ENCODE results near the gene LOXHD1. TPM values are rescaled to one million over a fixed set of nuclear protein-coding genes. Genes with fewer than 3 reads are reported as not detected.

LOXHD1 gene
- total and polyA plus RNA-seq, 10 of the 15 experiments (the other 5 are each of a cell fraction or from before 2014, with no cell fraction given): not detected

- no TSS peak for BruUV-seq (replicated peaks)
- no peak overlapping the region for H3K9ac ChIP-seq (ENCODE audit: control insufficient read depth, insufficient read depth, low read length)
- no peaks in the 10 kb centered on the region for H3K79me2 ChIP-seq (ENCODE audit: control insufficient read depth, insufficient read depth, low read length)
- no peak for FAIRE-seq
- no peak overlapping the region for H2AFZ ChIP-seq (ENCODE audit: control insufficient read depth, low read depth, low read length)
- RAD21 ChIA-PET (ENCODE audit: unreplicated experiment): no interaction called here
- POLR2A ChIA-PET: no interaction called here
- H3K27me3 ChIP-seq (replicated peaks in 1 of 2; ENCODE audit: control insufficient read depth in 2 of 2, insufficient read depth in 2 of 2, low read length in 1 of 2): peaks cover 0 to 3% of the 10 kb centered on the region in 2 experiments; a peak in 2 of 4 replicates
- SMC1A ChIA-PET (ENCODE audit: uncharacterized antibody, unreplicated experiment): no interaction called here
- intact Hi-C loops (cut with micrococcal nuclease; ENCODE audit: unreplicated experiment): loop anchor here (10.0 kb wide), 1 partner anchor 310 kb away; a partner anchor contains a TSS
- H3K9me3 ChIP-seq (replicated peaks; ENCODE audit: control insufficient read depth, insufficient read depth, low read length): peaks cover 2% of the 10 kb centered on the region; the same call in 1 of the 3 replicates
- no peak overlapping the region for H3K27ac ChIP-seq (ENCODE audit: control insufficient read depth, insufficient read depth)
- ATAC-seq: no peak
- no peak overlapping the region for H3K4me2 ChIP-seq (ENCODE audit: control insufficient read depth, insufficient read depth)
- no peaks in the 10 kb centered on the region for H3K36me3 ChIP-seq (ENCODE audit: control insufficient read depth in 2 of 2, insufficient read depth in 2 of 2, low read length in 1 of 2)
- in situ Hi-C loops (cut with MboI): loop anchor here (10.0 kb wide), 2 partner anchors 200 to 340 kb away; no protein-coding TSS in a partner anchor
- H4K20me1 ChIP-seq (ENCODE audit: control insufficient read depth, insufficient read depth): no peaks in the 10 kb centered on the region; the same call in 1 of the 2 replicates
- no peak for TF ChIP-seq KLF5 (IDR thresholded peaks at IDR 0.05; ENCODE audit: partially characterized antibody)
- 12% methylated on average over 13 of the region's 16 CpGs for WGBS (ENCODE audit: insufficient coverage, insufficient replicate concordance, low lambda C conversion rate, missing lambda C conversion rate)
- H3K4me3 ChIP-seq: no peak overlapping the region
- DNase-seq (ENCODE audit: low read depth, low spot score): no peak
- H3K4me1 ChIP-seq (ENCODE audit: control insufficient read depth, insufficient read depth, low read length): no peaks in the 10 kb centered on the region
- CTCF ChIA-PET: no interaction called here
Observed at GRCh38 chr18:46484971-46485370, 172.0 kb downstream of the LOXHD1 start.

DNA sequence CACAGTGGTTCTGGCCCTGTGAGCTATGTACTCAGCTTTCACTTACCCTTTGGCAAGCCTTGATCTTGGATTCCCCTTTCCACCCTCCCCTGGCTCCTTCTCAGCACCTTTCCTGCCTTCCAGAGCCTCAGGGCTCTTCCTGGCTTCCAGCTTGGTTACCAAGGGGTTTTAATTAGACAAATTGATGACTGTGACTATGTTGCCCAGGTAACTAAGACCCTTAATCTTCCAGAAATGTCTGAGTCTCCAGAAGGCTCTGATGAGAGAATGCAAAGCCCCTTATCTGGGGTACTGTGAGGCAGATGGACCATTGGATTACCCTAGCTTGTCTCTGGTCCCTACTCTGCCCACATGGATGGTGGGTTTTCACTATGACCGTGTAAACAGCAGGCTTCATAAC lies 174.2 kb downstream of the LOXHD1 start:
- Histone ChIP-seq H3K27me3 (replicated peaks in 1 of 2; ENCODE audit: control insufficient read depth in 2 of 2, insufficient read depth in 2 of 2, low read length in 1 of 2) (peaks cover 0 to 3% of the 10 kb centered on the region in 2 experiments; a peak in 2 of 4 replicates), H2AFZ (ENCODE audit: control insufficient read depth, low read depth, low read length) (no peak overlapping the region), H3K9ac (ENCODE audit: control insufficient read depth, insufficient read depth, low read length) (no peak overlapping the region), H3K79me2 (ENCODE audit: control insufficient read depth, insufficient read depth, low read length) (no peaks in the 10 kb centered on the region), H4K20me1 (ENCODE audit: control insufficient read depth, insufficient read depth) (no peaks in the 10 kb centered on the region; the same call in 1 of the 2 replicates), H3K9me3 (replicated peaks; ENCODE audit: control insufficient read depth, insufficient read depth, low read length) (peaks cover 2% of the 10 kb centered on the region; the same call in 1 of the 3 replicates), H3K36me3 (ENCODE audit: control insufficient read depth in 2 of 2, insufficient read depth in 2 of 2, low read length in 1 of 2) (no peaks in the 10 kb centered on the region), H3K4me2 (ENCODE audit: control insufficient read depth, insufficient read depth) (no peak overlapping the region), H3K4me1 (ENCODE audit: control insufficient read depth, insufficient read depth, low read length) (no peaks in the 10 kb centered on the region), H3K27ac (ENCODE audit: control insufficient read depth, insufficient read depth) (no peak overlapping the region), H3K4me3 (no peak overlapping the region)
- intact Hi-C loops (cut with micrococcal nuclease; ENCODE audit: unreplicated experiment): loop anchor here (10.0 kb wide), 1 partner anchor 308 kb away; a partner anchor contains a TSS
- DNase-seq (ENCODE audit: low read depth, low spot score) (no peak), ATAC-seq (no peak), FAIRE-seq (no peak)
- ChIA-PET RAD21 (ENCODE audit: unreplicated experiment) (interaction anchor here (0.6 to 3.3 kb wide), 4 partner anchors 88 to 322 kb away, joined by 3 to 11 read pairs (median 4); no protein-coding TSS in a partner anchor), CTCF (interaction anchor here (1.6 to 2.8 kb wide), 4 partner anchors 90 to 317 kb away, joined by 3 to 27 read pairs (median 6); a partner anchor contains a TSS), SMC1A (ENCODE audit: uncharacterized antibody, unreplicated experiment) (interaction anchor here (1.1 to 2.0 kb wide), 2 partner anchors 10 to 202 kb away, joined by 3 to 10 read pairs; no protein-coding TSS in a partner anchor), POLR2A (no interaction called here)
- no TSS peak for BruUV-seq (replicated peaks)
- in situ Hi-C loops (cut with MboI): loop anchor here (10.0 kb wide), 2 partner anchors 198 to 338 kb away; no protein-coding TSS in a partner anchor
- 23% methylated on average over 1 of the region's 1 CpG for WGBS (ENCODE audit: insufficient coverage, insufficient replicate concordance, low lambda C conversion rate, missing lambda C conversion rate)
- TF ChIP-seq BMI1 (IDR thresholded peaks at IDR 0.05; ENCODE audit: borderline replicate concordance): no peak
- TF ChIP-seq NR2F1 (conservative IDR thresholded peaks at IDR 0.05): no peak
- TF ChIP-seq TCF12 (IDR thresholded peaks at IDR 0.05; ENCODE audit: low read depth, low read length): no peak
- TF ChIP-seq GATAD2B (conservative IDR thresholded peaks at IDR 0.05; ENCODE audit: low read depth): no peak
- TF ChIP-seq ZBTB11 (CRISPR knock-in tag; IDR thresholded peaks at IDR 0.05): no peak
- no peak for TF ChIP-seq CREB1 (IDR thresholded peaks at IDR 0.05; ENCODE audit: low read depth)
- TF ChIP-seq TCF7 (IDR thresholded peaks at IDR 0.05; ENCODE audit: borderline replicate concordance): no peak
- no peak for TF ChIP-seq PRDM15 (CRISPR knock-in tag; IDR thresholded peaks at IDR 0.05)
- TF ChIP-seq FOXM1 (IDR thresholded peaks at IDR 0.05; ENCODE audit: low read depth, low read length): no peak

Data from GM12878 (cell line).